AG04450 (cell line): Measurements from ENCODE around the gene SCAF11. TPM values are rescaled to one million over a fixed set of nuclear protein-coding genes. Genes with fewer than 3 reads are reported as not detected.
"Not testable (repeated sequence)": the region's sequence is repeated elsewhere in the genome, so short reads cannot be mapped to it uniquely, and the experiment has no call there.

Experiments
- CTCF ChIA-PET: fragments of 300-600, 350-600 bp; formaldehyde crosslinking; extraction: SDS; loops from one replicate; lab custom pipeline; 2022; ENCODE audit warnings: antibody characterized with exemption, inconsistent platforms; lab: Charles Lee
- POLR2A ChIA-PET: fragments of 350-600 bp; formaldehyde crosslinking; extraction: SDS; loops from one replicate; lab custom pipeline; 2021; ENCODE audit warnings: antibody characterized with exemption, inconsistent platforms; lab: Yijun Ruan, JAX
- DNase-seq: peaks from one replicate; pipeline ENCODE4 v3.0.0-alpha.2; 2011; ENCODE audit warnings: low read depth, low spot score
- H3K27ac ChIP-seq: one replicate; pipeline ENCODE4 v1.5.1; 2012; ENCODE audit warnings: low read depth, low read length, control low read depth
- H3K27me3 ChIP-seq: one replicate; pipeline ENCODE4 v1.6.0; 2012; ENCODE audit warnings: low read length; ENCODE audit not compliant: control insufficient read depth, insufficient read depth
- H3K4me3 ChIP-seq: 2 replicates; pipeline ENCODE4 v1.5.1; 2011; ENCODE audit warnings: mild to moderate bottlenecking, low read depth, low read length, control low read depth
- H3K9me3 ChIP-seq: 2 replicates; pipeline ENCODE4 v1.5.1; 2012; ENCODE audit warnings: low read length; ENCODE audit not compliant: control insufficient read depth, insufficient read depth
- CTCF ChIP-seq: IDR thresholded peaks from 2 replicates; pipeline ENCODE4 v1.5.1; 2011; ENCODE audit warnings: low read depth, low read length, control low read depth, inconsistent platforms
- polyA minus RNA-seq: library from RNA; depleted of rRNA, polyadenylated mRNA; stranded (reverse); fragments of >200 nt; gene quantifications from 2 replicates; pipeline ENCODE4 v1.2.3, GENCODE V29; 2011; rRNA and poly(A)+ RNA removed
- polyA plus RNA-seq: library from polyadenylated mRNA; depleted of rRNA; stranded (reverse); fragments of >200 nt; gene quantifications from 2 replicates; pipeline ENCODE4 v1.2.3, GENCODE V29; 2011; rRNA removed

The SCAF11 gene
- 42.4 and 66.2 TPM in 2 replicates for polyA plus RNA-seq
- polyA minus RNA-seq: 55.4 and 79.7 TPM in 2 replicates

- ChIA-PET POLR2A (interaction anchor here (0.7 to 1.6 kb wide), 8 partner anchors 17 to 775 kb away, joined by 3 to 10 read pairs (median 4); partner anchors contain the start of gene ANO6), CTCF (interaction anchor here (0.6 to 1.4 kb wide), 20 partner anchors 8 to 1519 kb away, joined by 3 to 11 read pairs (median 4); no protein-coding TSS in a partner anchor)
- Histone ChIP-seq H3K9me3 (peaks cover 4% of the 10 kb centered on the region; the same call in 1 of the 2 replicates), H3K27ac (peak within 1 kb of the TSS; percentile 98), H3K4me3 (peak within 1 kb of the TSS; percentile 91), H3K27me3 (no peaks in the 10 kb centered on the region)
- DNase-seq: peak; percentile 100
- TF ChIP-seq CTCF: peak; percentile 92
Measured at GRCh38 chr12:45990468-45991283, at the start of gene SCAF11. TSS of gene SCAF11 (minus strand) at chr12:45990574. CDS start at chr12:45964167, 26,407 bp downstream.

GRCh38 chr12:46037066-46037465, 46.7 kb upstream of the SCAF11 start:
- POLR2A ChIA-PET, DNase-seq, H3K9me3 ChIP-seq, H3K27me3 ChIP-seq, H3K4me3 ChIP-seq, H3K27ac ChIP-seq, CTCF ChIA-PET: not testable (repeated sequence)

- H3K4me3 ChIP-seq: no peak overlapping the region
- DNase-seq: no peak
- no peak for TF ChIP-seq CTCF
- peaks cover 6% of the 10 kb centered on the region for H3K27me3 ChIP-seq
- H3K9me3 ChIP-seq: peaks cover 4% of the 10 kb centered on the region; the same call in 1 of the 2 replicates
- H3K27ac ChIP-seq: no peak overlapping the region
- CTCF ChIA-PET: no interaction called here
- POLR2A ChIA-PET: no interaction called here
Measured at GRCh38 chr12:46027172-46027571, 36.8 kb upstream of the SCAF11 start.

GRCh38 chr12:46024099-46024498, 33.7 kb upstream of the SCAF11 start:
- ChIA-PET POLR2A (no interaction called here), CTCF (no interaction called here)
- DNase-seq: no peak
- H3K4me3 ChIP-seq: no peak overlapping the region
- no peak for TF ChIP-seq CTCF
- no peak overlapping the region for H3K27ac ChIP-seq
- no peaks in the 10 kb centered on the region for H3K27me3 ChIP-seq
- H3K9me3 ChIP-seq: peaks cover 4% of the 10 kb centered on the region; the same call in 1 of the 2 replicates

GRCh38 chr12:46020768-46021167, 30.4 kb upstream of the SCAF11 start:
- no peak for DNase-seq
- Histone ChIP-seq H3K9me3 (peaks cover 6% of the 10 kb centered on the region; the same call in 1 of the 2 replicates), H3K27me3 (no peaks in the 10 kb centered on the region), H3K4me3 (no peak overlapping the region), H3K27ac (no peak overlapping the region)
- no peak for TF ChIP-seq CTCF
- CTCF ChIA-PET: no interaction called here
- POLR2A ChIA-PET: no interaction called here

GRCh38 chr12:46018712-46019111, 28.3 kb upstream of the SCAF11 start:
- H3K9me3 ChIP-seq, H3K27me3 ChIP-seq, H3K27ac ChIP-seq, H3K4me3 ChIP-seq, CTCF ChIA-PET, DNase-seq, POLR2A ChIA-PET: not testable (repeated sequence)

GRCh38 chr12:46017866-46018375, 27.5 kb upstream of the SCAF11 start:
- H3K27me3 ChIP-seq, H3K9me3 ChIP-seq, H3K27ac ChIP-seq, CTCF ChIA-PET, DNase-seq, H3K4me3 ChIP-seq, POLR2A ChIA-PET: not testable (repeated sequence)
